H9 (cell line): ENCODE results near the gene GLOD4. TPM values are rescaled to one million over a fixed set of nuclear protein-coding genes. Genes with fewer than 3 reads are reported as not detected.

ENCODE experiments used
- DNase-seq: peaks from one replicate; pipeline ENCODE4 v3.0.0-alpha.2; 2017
- H2AFZ ChIP-seq: one replicate; pipeline ENCODE4 v1.6.1; 2013; ENCODE audit warnings: mild to moderate bottlenecking, low read length, control low read depth, moderate library complexity
- H2AK5ac ChIP-seq: 2 replicates; pipeline ENCODE4 v1.6.1; 2013; ENCODE audit warnings: low read length, control low read depth, mixed read lengths; ENCODE audit not compliant: insufficient read length
- H2BK120ac ChIP-seq: one replicate; pipeline ENCODE4 v1.6.1; 2013; ENCODE audit warnings: low read depth, mild to moderate bottlenecking, low read length, control low read depth, inconsistent platforms; ENCODE audit not compliant: poor library complexity, severe bottlenecking
- H2BK12ac ChIP-seq: 2 replicates; pipeline ENCODE4 v1.6.1; 2013; ENCODE audit warnings: low read length, control low read depth, mixed read lengths, low read depth; ENCODE audit not compliant: insufficient read length
- H2BK15ac ChIP-seq: 2 replicates; pipeline ENCODE4 v1.6.1; 2013; ENCODE audit warnings: low read depth, low read length, control low read depth
- H2BK20ac ChIP-seq: one replicate; pipeline ENCODE4 v1.6.1; 2013; ENCODE audit warnings: low read depth, mild to moderate bottlenecking, low read length, control low read depth, inconsistent platforms; ENCODE audit not compliant: poor library complexity, severe bottlenecking
- H2BK5ac ChIP-seq: 2 replicates; pipeline ENCODE4 v1.6.1; 2013; ENCODE audit warnings: low read length, control low read depth, mixed read lengths; ENCODE audit not compliant: insufficient read length
- H3K14ac ChIP-seq: 2 replicates; pipeline ENCODE4 v1.6.1; 2013; ENCODE audit warnings: low read length, control low read depth; ENCODE audit not compliant: insufficient read depth
- H3K18ac ChIP-seq: 2 replicates; pipeline ENCODE4 v1.6.1; 2013; ENCODE audit warnings: low read depth, mild to moderate bottlenecking, mixed read lengths, low read length, control low read depth; ENCODE audit not compliant: insufficient read length
- H3K23ac ChIP-seq: 2 replicates; pipeline ENCODE4 v1.6.1; 2013; ENCODE audit warnings: low read length, control low read depth, mixed read lengths, low read depth; ENCODE audit not compliant: insufficient read length
- H3K23me2 ChIP-seq: 2 replicates; pipeline ENCODE4 v1.6.1; 2013; ENCODE audit warnings: low read depth, mild to moderate bottlenecking, mixed read lengths, low read length, control low read depth; ENCODE audit not compliant: insufficient read length, poor library complexity, severe bottlenecking
- H3K27ac ChIP-seq: 2 replicates; pipeline ENCODE4 v1.5.1; 2013; ENCODE audit warnings: low read length, control low read depth, mixed read lengths, low read depth; ENCODE audit not compliant: insufficient read length
- H3K27me3 ChIP-seq: 2 replicates; pipeline ENCODE4 v1.6.1; 2013; ENCODE audit warnings: low read length, control low read depth, inconsistent platforms; ENCODE audit not compliant: insufficient read depth
- H3K4ac ChIP-seq: 2 replicates; pipeline ENCODE4 v1.6.1; 2013; ENCODE audit warnings: low read depth, mild to moderate bottlenecking, control low read depth, inconsistent platforms, low read length, moderate library complexity
- H3K4me1 ChIP-seq: 2 replicates; pipeline ENCODE4 v1.6.1; 2013; ENCODE audit warnings: low read length, control low read depth, inconsistent platforms; ENCODE audit not compliant: insufficient read depth
- H3K4me2 ChIP-seq: 2 replicates; pipeline ENCODE4 v1.6.1; 2013; ENCODE audit warnings: low read length, control low read depth, mixed read lengths; ENCODE audit not compliant: insufficient read length, insufficient read depth
- H3K56ac ChIP-seq: 2 replicates; pipeline ENCODE4 v1.6.1; 2013; ENCODE audit warnings: low read depth, mild to moderate bottlenecking, mixed read lengths, low read length, control low read depth; ENCODE audit not compliant: insufficient read length
- H3K79me1 ChIP-seq: 2 replicates; pipeline ENCODE4 v1.6.1; 2013; ENCODE audit warnings: low read depth, mild to moderate bottlenecking, moderate library complexity, low read length, control low read depth, inconsistent platforms; ENCODE audit not compliant: insufficient read depth, poor library complexity, severe bottlenecking
- H3K79me2 ChIP-seq: 2 replicates; pipeline ENCODE4 v1.6.1; 2013; ENCODE audit warnings: low read length, control low read depth, inconsistent platforms; ENCODE audit not compliant: insufficient read depth
- H3K9ac ChIP-seq: 2 replicates; pipeline ENCODE4 v1.6.1; 2013; ENCODE audit warnings: low read length, control low read depth, mixed read lengths; ENCODE audit not compliant: insufficient read length; ENCODE audit errors: extremely low read depth
- H3K9me3 ChIP-seq: one replicate; pipeline ENCODE4 v1.6.1; 2013; ENCODE audit warnings: low read depth, low read length, inconsistent platforms; ENCODE audit not compliant: control insufficient read depth
- H3T11ph ChIP-seq: one replicate; pipeline ENCODE4 v1.6.1; 2013; ENCODE audit warnings: mild to moderate bottlenecking, low read length, control low read depth, inconsistent platforms
- H4K20me1 ChIP-seq: one replicate; pipeline ENCODE4 v1.6.1; 2013; ENCODE audit not compliant: control insufficient read depth, insufficient read length, insufficient read depth
- H4K5ac ChIP-seq: 2 replicates; pipeline ENCODE4 v1.6.1; 2013; ENCODE audit warnings: low read depth, mild to moderate bottlenecking, mixed read lengths, low read length, control low read depth; ENCODE audit not compliant: insufficient read length
- H4K8ac ChIP-seq: replicated peaks from 2 replicates; pipeline ENCODE4 v1.6.1; 2013; ENCODE audit warnings: low read length, control low read depth, mixed read lengths, low read depth; ENCODE audit not compliant: insufficient read length
- H4K91ac ChIP-seq: 2 replicates; pipeline ENCODE4 v1.6.1; 2013; ENCODE audit warnings: low read depth, mild to moderate bottlenecking, moderate library complexity, mixed read lengths, low read length, control low read depth; ENCODE audit not compliant: insufficient read length
- H3K27ac Mint-ChIP-seq, 3 experiments: 2 replicates in 2 of 3; 3 replicates in 1 of 3; pipeline ENCODE4 v1.8.0; 2020 to 2021; ENCODE audit warnings: mixed read lengths in 3 of 3, mild to moderate bottlenecking in 1 of 3, moderate library complexity in 1 of 3
- H3K27me3 Mint-ChIP-seq: 2 replicates; pipeline ENCODE4 v1.8.0; 2021; ENCODE audit warnings: low read depth, mild to moderate bottlenecking, moderate library complexity, mixed read lengths
- H3K36me3 Mint-ChIP-seq, 3 experiments: 2 replicates in 2 of 3; 3 replicates in 1 of 3; pipeline ENCODE4 v1.8.0; 2020 to 2021; ENCODE audit warnings: low read depth in 3 of 3, mixed read lengths in 3 of 3; ENCODE audit not compliant: insufficient read depth in 1 of 3
- H3K4me1 Mint-ChIP-seq, 2 experiments: 2 replicates each; pipeline ENCODE4 v1.8.0; 2020; ENCODE audit warnings: mixed read lengths in 2 of 2
- H3K4me3 Mint-ChIP-seq, 2 experiments: 2 replicates in 1 of 2; 3 replicates in 1 of 2; pipeline ENCODE4 v1.8.0; 2020 to 2021; ENCODE audit warnings: mild to moderate bottlenecking in 2 of 2, mixed read lengths in 2 of 2, moderate library complexity in 1 of 2
- H3K9me3 Mint-ChIP-seq, 2 experiments: 2 replicates in 1 of 2; 3 replicates in 1 of 2; pipeline ENCODE4 v1.8.0; 2020; ENCODE audit warnings: mild to moderate bottlenecking in 2 of 2, mixed read lengths in 2 of 2, moderate library complexity in 1 of 2
- CTCF ChIP-seq: fragments of 200-600 bp; sonication (generic); conservative IDR thresholded peaks from 3 replicates; pipeline ENCODE4 v1.8.0; 2021; ENCODE audit warnings: antibody characterized with exemption, mild to moderate bottlenecking
- WGBS: extraction: QIAGEN DNeasy Blood & Tissue Kit; methylation state at CpG from one replicate; pipeline ENCODE4 v1.1.7; 2013; ENCODE audit warnings: missing lambda C conversion rate, low lambda C conversion rate, mixed read lengths; ENCODE audit not compliant: insufficient read length; ENCODE audit errors: extremely low coverage; 5-methylcytosine and 5-hydroxymethylcytosine counted together
- total RNA-seq: library from RNA; stranded (reverse); gene quantifications from 2 replicates; pipeline ENCODE4 v1.2.1, GENCODE V29; 2021

Gene GLOD4
- total RNA-seq, 1 experiment from 2014 or later, result 106 TPM

- Histone ChIP-seq H3K23me2 (no peaks in the 10 kb centered on the region), H2AFZ (no peak overlapping the region), H3K27ac (no peak overlapping the region), H3K4me1 (no peaks in the 10 kb centered on the region), H4K91ac (no peak overlapping the region), H3K9me3 (no peaks in the 10 kb centered on the region), H3K56ac (no peak overlapping the region), H4K20me1 (no peaks in the 10 kb centered on the region), H2BK5ac (no peak overlapping the region), H3K4me2 (no peak overlapping the region), H3T11ph (no peak overlapping the region), H2BK15ac (no peak overlapping the region), H3K14ac (no peak overlapping the region), H3K23ac (no peak overlapping the region), H3K79me1 (no peaks in the 10 kb centered on the region), H2AK5ac (no peak overlapping the region), H3K18ac (no peak overlapping the region), H4K5ac (no peak overlapping the region), H3K9ac (no peak overlapping the region), H2BK120ac (no peak overlapping the region), H3K27me3 (no peaks in the 10 kb centered on the region), H4K8ac (no peak overlapping the region), H3K79me2 (peaks cover 3% of the 10 kb centered on the region; the same call in 1 of the 2 replicates), H2BK12ac (no peak overlapping the region), H3K4ac (no peak overlapping the region), H2BK20ac (no peak overlapping the region)
- H3K9me3 Mint-ChIP-seq, result no peaks in the 10 kb centered on the region
- peak overlapping the region in 2 of 3 experiments; percentile 64 to 96; a peak in 2 of 7 replicates for H3K27ac Mint-ChIP-seq
- DNase-seq, result no peak
- H3K36me3 Mint-ChIP-seq, result peaks cover 22 to 59% (median 56%) of the 10 kb centered on the region in 3 experiments; a peak in 6 of 7 replicates
- H3K4me1 Mint-ChIP-seq, result peaks cover 0 to 12% of the 10 kb centered on the region in 2 experiments; a peak in 2 of 4 replicates
- no peak overlapping the region for H3K4me3 Mint-ChIP-seq
- no CpG with 5 or more reads among the region's 14 CpGs for WGBS
- TF ChIP-seq CTCF, result no peak
- no peaks in the 10 kb centered on the region; the same call in 1 of the 2 replicates for H3K27me3 Mint-ChIP-seq
Measured at GRCh38 chr17:789160-789840, 7.2 kb upstream of the GLOD4 start.
